DMS53 treated with DMSO at 0.1 percent for 48 hours (cell line): ENCODE measurements around the gene SHKBP1.
"Not testable (repeated sequence)": the region's sequence is repeated elsewhere in the genome, so short reads cannot be mapped to it uniquely, and the experiment has no call there.

ENCODE experiments used
- DNase-seq: peaks from one replicate; lab custom pipeline; 2025; ENCODE audit not compliant: unreplicated experiment; lab: John Stamatoyannopoulos, UW

SHKBP1 gene

DNA sequence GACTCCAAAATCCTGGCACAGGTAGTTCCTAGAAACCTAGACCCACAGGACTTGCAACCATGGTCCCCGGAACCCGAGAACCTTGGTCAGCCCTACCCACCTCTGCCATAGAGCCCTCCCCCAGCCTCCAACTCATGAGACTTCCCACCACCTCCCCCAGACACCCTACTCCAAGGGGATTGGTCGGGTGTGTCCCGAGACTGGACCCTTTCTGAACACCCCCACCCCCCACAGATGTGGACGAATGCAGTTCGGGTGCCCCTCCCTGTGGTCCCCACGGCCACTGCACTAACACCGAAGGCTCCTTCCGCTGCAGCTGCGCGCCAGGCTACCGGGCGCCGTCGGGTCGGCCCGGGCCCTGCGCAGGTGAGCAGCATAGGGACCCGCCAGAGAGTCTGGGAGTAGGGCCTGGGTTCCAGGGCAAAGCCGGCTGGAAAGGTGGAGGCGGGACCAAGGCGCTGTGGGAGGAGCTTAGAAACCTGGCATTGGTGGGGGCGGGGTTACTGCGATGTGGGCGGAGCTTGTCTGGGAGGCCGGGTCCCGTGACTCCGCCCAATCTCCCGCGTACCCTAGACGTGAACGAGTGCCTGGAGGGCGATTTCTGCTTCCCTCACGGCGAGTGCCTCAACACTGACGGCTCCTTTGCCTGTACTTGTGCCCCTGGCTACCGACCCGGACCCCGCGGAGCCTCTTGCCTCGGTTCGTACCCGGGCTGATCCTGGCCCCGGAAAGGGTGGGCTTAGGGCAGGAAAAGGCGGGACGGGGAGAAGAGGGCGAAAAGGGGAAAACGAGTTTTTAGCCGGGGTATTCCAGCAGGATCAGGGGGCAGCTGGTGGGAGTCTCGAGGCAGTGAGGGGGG, 36.4 kb downstream of the SHKBP1 start:
- DNase-seq = peak; percentile 72

DNA sequence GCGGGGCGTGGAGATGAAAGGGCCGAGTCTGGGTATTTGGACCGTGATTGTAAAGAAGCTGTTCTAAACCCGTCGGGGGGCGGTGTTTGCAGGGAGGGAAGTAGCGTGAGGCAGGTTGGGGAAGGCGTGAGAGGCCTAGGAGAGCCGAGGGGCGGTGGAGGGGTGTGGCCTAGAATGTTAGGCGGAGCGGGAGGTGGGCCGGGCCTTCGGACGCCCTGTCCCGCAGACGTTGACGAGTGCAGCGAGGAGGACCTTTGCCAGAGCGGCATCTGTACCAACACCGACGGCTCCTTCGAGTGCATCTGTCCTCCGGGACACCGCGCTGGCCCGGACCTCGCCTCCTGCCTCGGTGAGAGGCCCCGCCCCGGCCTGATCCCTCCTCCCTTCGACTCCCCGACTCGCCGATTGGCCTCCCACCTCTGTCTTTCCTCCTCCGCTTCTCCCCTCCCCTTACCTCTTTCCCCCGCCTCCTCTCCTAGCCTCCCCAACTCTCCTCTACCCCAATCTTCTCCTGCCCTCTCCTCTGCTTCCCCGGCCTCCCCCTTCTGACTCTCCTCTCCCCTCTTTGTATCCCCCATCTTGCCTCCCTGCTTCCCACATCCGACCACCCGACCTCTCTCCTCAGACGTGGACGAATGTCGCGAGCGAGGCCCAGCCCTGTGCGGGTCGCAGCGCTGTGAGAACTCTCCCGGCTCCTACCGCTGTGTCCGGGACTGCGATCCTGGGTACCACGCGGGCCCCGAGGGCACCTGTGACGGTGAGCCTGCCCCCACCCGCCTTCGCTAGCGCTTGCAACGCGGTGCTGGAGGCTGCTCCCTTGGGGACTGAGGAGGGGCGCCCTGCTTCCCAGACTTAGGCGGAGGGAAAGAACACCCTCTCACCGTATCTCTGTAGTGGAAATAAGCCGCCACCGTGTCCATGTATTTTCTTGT, 37.3 kb downstream of the SHKBP1 start:
- peak; percentile 98 for DNase-seq

DNA sequence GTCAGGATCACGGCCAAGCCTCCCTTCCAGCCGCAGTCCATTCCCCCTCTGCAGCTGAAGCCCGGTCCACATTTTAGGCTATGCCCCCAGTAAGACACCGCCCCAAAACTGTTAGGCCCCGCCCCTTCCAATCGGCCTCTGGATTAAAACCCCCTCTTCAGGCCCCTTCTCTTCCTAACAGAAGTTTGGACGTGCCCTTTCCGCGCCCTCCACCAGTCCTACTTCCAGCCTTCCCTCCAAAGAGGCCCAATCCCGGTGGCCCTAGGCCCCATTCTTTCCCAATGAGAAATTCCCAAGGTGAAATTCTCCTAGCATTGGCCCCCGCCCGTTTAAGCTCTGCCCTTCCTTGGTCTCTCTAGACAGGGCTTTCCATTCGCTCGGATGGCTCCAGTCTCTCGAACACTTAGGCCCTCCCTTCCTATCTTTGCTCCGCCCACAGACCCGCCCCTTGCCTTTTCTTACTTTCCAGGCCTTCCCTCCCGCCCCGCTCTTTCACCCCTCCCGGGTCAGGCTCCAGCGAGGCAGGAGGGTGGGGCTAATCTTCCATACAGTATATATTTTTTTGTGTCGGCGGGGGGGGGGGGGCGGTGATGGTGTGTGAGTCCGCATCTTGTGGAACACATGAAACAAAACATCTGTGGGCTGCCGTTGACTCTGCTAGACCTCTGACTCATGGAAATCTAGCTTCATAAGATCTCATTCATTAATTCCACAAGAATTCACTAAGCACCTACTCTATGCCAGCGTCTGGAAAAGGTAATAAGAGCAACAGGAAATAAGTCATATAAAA, 38.1 kb downstream of the SHKBP1 start:
- peak; percentile 16 for DNase-seq

- DNase-seq = no peak
These were observed 39.5 kb downstream of the SHKBP1 start for GRCh38 chr19:40616178-40616577.

DNA sequence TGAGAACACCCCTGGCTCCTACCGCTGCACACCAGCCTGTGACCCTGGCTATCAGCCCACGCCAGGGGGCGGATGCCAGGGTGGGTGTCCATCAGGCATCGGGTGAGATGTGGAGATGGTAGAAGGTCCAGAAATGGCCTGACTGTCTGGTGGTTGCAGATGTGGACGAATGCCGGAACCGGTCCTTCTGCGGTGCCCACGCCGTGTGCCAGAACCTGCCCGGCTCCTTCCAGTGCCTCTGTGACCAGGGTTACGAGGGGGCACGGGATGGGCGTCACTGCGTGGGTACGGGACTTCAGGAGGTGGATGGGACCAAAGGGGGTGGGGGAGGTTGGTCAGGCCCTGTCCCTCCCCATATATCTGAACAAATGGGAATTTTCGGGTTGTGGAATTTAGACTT, 40.3 kb downstream of the SHKBP1 start:
- no peak for DNase-seq

- DNase-seq = no peak
These were observed 41.3 kb downstream of the SHKBP1 start for GRCh38 chr19:40617961-40618360.

- DNase-seq = no peak
These were observed 42.9 kb downstream of the SHKBP1 start for GRCh38 chr19:40619333-40620160.

DNA sequence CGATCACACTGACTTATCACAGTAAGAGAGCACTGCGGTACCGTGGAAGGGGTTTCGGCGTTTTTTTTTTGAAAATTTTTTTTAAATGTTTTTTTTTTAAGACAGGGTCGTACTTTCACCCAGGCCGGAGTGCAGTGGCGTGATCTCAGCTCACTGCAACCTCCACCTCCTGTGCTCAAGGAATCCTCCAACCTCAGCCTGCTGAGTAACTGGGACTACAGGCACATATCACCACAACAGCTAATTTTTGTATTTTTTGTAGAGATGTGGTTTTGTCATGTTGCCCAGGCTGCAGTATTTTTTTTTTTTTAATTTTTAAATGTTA, 43.5 kb downstream of the SHKBP1 start:
- DNase-seq = no peak

DNA sequence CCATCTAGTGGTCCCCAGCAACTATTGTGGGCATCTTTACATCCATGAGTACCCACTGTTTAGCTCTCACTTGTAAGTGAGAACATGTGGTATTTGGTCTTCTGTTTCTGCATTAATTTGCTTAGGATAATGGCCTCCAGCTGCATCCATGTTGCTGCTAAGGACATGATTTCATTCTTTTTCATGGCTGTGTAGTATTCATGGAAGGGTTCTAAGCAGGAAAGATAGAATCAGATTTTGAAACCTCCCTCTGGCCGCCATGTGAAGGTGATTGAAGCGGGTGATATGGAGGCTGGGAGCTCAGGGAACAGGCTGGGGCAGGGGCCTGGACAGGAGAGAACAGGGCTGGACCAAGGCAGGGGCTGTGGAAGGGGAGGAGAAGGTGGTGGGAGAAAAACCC, 44.6 kb downstream of the SHKBP1 start:
- DNase-seq = no peak

DNA sequence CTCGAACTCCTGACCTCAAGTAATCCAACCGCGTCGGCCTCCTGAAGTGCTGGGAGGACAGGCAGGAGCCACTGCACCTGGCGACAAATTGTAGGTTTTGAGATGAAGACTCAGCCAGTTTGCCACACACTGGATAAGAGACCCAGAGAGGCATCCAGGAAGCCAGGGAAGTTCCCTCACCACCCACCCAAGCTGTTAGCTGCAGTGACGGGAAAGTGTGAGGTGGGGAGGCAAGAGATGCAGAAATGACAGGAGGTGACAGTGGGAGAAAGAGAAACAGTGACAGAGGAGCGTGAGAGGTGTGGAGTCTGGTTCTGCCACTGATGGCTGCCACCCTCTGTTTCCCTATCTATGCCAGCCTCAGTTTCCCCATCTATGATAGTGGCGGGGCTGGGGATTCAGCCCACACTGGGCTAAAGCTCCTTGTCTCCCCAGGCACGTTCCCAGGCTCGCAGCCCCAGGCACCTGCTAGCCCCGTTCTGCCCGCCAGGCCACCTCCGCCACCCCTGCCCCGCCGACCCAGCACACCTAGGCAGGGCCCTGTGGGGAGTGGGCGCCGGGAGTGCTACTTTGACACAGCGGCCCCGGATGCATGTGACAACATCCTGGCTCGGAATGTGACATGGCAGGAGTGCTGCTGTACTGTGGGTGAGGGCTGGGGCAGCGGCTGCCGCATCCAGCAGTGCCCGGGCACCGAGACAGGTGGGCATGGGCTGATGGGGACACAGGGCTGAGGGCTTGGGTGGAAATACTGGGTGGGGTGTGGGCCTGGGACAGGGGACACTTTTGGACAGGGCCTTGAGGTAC, 45.5 kb downstream of the SHKBP1 start:
- no peak for DNase-seq

GRCh38 chr19:40622773-40623075, 46.1 kb downstream of the SHKBP1 start:
- no peak for DNase-seq

DNA sequence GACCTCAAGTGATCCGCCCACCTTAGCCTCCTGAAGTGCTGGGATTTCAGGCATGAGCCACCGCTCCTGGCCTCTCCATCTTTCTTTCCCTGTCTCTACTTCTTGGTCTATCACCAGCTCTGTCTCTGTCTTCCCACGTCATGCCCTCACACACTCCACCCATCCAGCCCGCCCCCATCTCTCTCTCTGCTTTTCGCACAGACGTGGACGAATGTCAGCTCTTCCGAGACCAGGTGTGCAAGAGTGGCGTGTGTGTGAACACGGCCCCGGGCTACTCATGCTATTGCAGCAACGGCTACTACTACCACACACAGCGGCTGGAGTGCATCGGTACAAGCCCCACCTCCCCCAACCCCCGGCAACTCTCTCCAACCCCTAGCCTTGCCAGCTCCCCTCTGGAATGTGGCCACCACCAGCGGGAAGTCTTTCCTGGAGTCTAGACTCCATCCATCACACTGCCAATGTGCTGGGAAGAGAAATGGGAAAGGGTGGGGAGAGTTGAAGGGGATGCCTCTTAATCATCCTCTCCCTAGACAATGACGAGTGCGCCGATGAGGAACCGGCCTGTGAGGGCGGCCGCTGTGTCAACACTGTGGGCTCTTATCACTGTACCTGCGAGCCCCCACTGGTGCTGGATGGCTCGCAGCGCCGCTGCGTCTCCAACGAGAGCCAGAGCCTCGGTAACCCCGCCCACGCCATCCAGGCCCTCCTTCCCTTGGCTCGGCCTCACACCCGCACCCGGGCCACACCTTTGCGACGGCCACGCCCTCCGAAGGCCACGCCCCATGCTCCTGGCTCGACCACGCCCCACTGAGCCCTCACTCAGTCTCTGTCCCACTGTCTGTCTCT, 47.0 kb downstream of the SHKBP1 start:
- no peak for DNase-seq

- not testable (repeated sequence) for DNase-seq
These were observed 47.9 kb downstream of the SHKBP1 start for GRCh38 chr19:40624369-40625153.

- DNase-seq = no peak
These were observed 48.9 kb downstream of the SHKBP1 start for GRCh38 chr19:40625406-40626120.

DNA sequence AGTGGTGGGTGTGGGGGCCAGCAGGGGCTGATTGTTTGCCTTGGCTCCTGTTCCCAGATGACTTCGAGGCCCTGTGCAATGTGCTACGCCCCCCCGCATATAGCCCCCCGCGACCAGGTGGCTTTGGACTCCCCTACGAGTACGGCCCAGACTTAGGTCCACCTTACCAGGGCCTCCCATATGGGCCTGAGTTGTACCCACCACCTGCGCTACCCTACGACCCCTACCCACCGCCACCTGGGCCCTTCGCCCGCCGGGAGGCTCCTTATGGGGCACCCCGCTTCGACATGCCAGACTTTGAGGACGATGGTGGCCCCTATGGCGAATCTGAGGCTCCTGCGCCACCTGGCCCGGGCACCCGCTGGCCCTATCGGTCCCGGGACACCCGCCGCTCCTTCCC, 50.2 kb downstream of the SHKBP1 start:
- DNase-seq = no peak

GRCh38 chr19:40627486-40628279, 51.0 kb downstream of the SHKBP1 start:
- no peak for DNase-seq

GRCh38 chr19:40629346-40629745, 52.7 kb downstream of the SHKBP1 start:
- DNase-seq = no peak
